Endothelial cell of umbilical vein (primary cell): ENCODE data around the gene TAF3. TPM values are rescaled to one million over a fixed set of nuclear protein-coding genes. Genes with fewer than 3 reads are reported as not detected.

Experiments
- BruUV-seq: library from RNA; stranded (reverse); fragments of 400-500 nt; replicated peaks from 2 replicates; lab custom pipeline; 2021; lab: Mats Ljungman, UMichigan
- CTCF ChIA-PET: fragments of 300-600, 350-600 bp; sonication (Branson Sonifier 250); formaldehyde crosslinking; loops from one replicate; lab custom pipeline; 2021; ENCODE audit warnings: antibody characterized with exemption, inconsistent platforms; lab: Charles Lee
- POLR2A ChIA-PET: fragments of 300-600, 350-600 bp; sonication (Branson Sonifier 250); formaldehyde crosslinking; loops from one replicate; lab custom pipeline; 2021; ENCODE audit warnings: antibody characterized with exemption, inconsistent platforms; lab: Charles Lee
- DNase-seq: peaks from one replicate; pipeline ENCODE4 v3.0.0-alpha.2; 2011; ENCODE audit warnings: low read depth, low spot score
- FAIRE-seq: peaks from 2 replicates; lab custom pipeline; 2011; peaks lifted over from hg19 to GRCh38; lab: Jason Lieb, UNC
- H2AFZ ChIP-seq: 2 replicates; pipeline ENCODE4 v1.6.0; 2012; ENCODE audit warnings: low read depth, low read length, control low read depth, inconsistent platforms
- H3K27ac ChIP-seq: 2 replicates; pipeline ENCODE4 v1.5.1; 2011; ENCODE audit warnings: low read depth, mild to moderate bottlenecking, control low read depth, low read length, moderate library complexity; ENCODE audit not compliant: insufficient read depth
- H3K27me3 ChIP-seq, 2 experiments: 2 replicates each; pipeline versions ENCODE4 v1.6.0 to v1.6.1; 2011; ENCODE audit warnings: low read length in 2 of 2, mixed read lengths in 1 of 2; ENCODE audit not compliant: control insufficient read depth in 2 of 2, insufficient read depth in 2 of 2
- H3K36me3 ChIP-seq, 2 experiments: 2 replicates in 1 of 2; 3 replicates in 1 of 2; pipeline ENCODE4 v1.5.1; 2011; ENCODE audit warnings: low read length in 2 of 2, mild to moderate bottlenecking in 1 of 2, moderate library complexity in 1 of 2; ENCODE audit not compliant: control insufficient read depth in 2 of 2, insufficient read depth in 2 of 2; ENCODE audit errors: extremely low read depth in 1 of 2
- H3K4me1 ChIP-seq: 3 replicates; pipeline ENCODE4 v1.5.1; 2011; ENCODE audit warnings: mild to moderate bottlenecking, low read length; ENCODE audit not compliant: control insufficient read depth, insufficient read depth; ENCODE audit errors: extremely low read depth
- H3K4me2 ChIP-seq: 2 replicates; pipeline ENCODE4 v1.6.1; 2011; ENCODE audit warnings: low read length, control low read depth, mixed read lengths; ENCODE audit not compliant: insufficient read depth
- H3K4me3 ChIP-seq, 3 experiments: fragments of 200-600 bp in 1 of 3; sonication (generic), shearing (Covaris generic) in 1 of 3; replicated peaks in 1 of 3; 2 replicates each; pipeline ENCODE4 v1.5.1; 2011 to 2016; ENCODE audit warnings: control low read depth in 3 of 3, low read length in 3 of 3, mild to moderate bottlenecking in 2 of 3, inconsistent platforms in 1 of 3, low read depth in 1 of 3, moderate library complexity in 1 of 3; ENCODE audit not compliant: insufficient read depth in 1 of 3
- H3K79me2 ChIP-seq: 2 replicates; pipeline ENCODE4 v1.6.0; 2012; ENCODE audit warnings: low read length, inconsistent platforms; ENCODE audit not compliant: control insufficient read depth, insufficient read depth
- H3K9ac ChIP-seq: replicated peaks from 2 replicates; pipeline ENCODE3; 2011; ENCODE audit warnings: low read length, control low read depth; ENCODE audit not compliant: insufficient read depth; ENCODE audit errors: extremely low read depth
- H3K9me1 ChIP-seq: replicated peaks from 3 replicates; pipeline ENCODE4 v1.6.0; 2011; ENCODE audit warnings: mild to moderate bottlenecking, low read length; ENCODE audit not compliant: control insufficient read depth, insufficient read depth; ENCODE audit errors: extremely low read depth
- H3K9me3 ChIP-seq: replicated peaks from 2 replicates; pipeline ENCODE4 v1.5.1; 2012; ENCODE audit warnings: low read length, inconsistent platforms; ENCODE audit not compliant: control insufficient read depth, insufficient read depth
- H4K20me1 ChIP-seq: replicated peaks from 2 replicates; pipeline ENCODE3; 2011; ENCODE audit warnings: mild to moderate bottlenecking, low read length; ENCODE audit not compliant: control insufficient read depth, insufficient read depth; ENCODE audit errors: extremely low read depth
- EZH2 ChIP-seq: IDR thresholded peaks from 2 replicates; pipeline ENCODE4 v1.6.1; 2012; ENCODE audit warnings: borderline replicate concordance, low read depth, mild to moderate bottlenecking, moderate library complexity, low read length, inconsistent platforms; ENCODE audit not compliant: severe bottlenecking
- FOS ChIP-seq: IDR thresholded peaks from 2 replicates; pipeline ENCODE4 v1.6.1; 2011; ENCODE audit warnings: mild to moderate bottlenecking, low read length, moderate library complexity, borderline replicate concordance; ENCODE audit not compliant: insufficient read depth
- GATA2 ChIP-seq: IDR thresholded peaks from 2 replicates; pipeline ENCODE4 v1.7.0; 2011; ENCODE audit warnings: low read depth, mild to moderate bottlenecking, moderate library complexity, mixed read lengths, low read length; ENCODE audit not compliant: insufficient read length, insufficient read depth
- JUN ChIP-seq: IDR thresholded peaks from 2 replicates; pipeline ENCODE4 v1.6.1; 2011; ENCODE audit warnings: borderline replicate concordance, low read depth; ENCODE audit not compliant: insufficient read length, insufficient read depth
- POLR2A ChIP-seq: IDR thresholded peaks from 2 replicates; pipeline ENCODE4 v1.6.1; 2012; ENCODE audit warnings: low read depth, mild to moderate bottlenecking, control low read depth, low read length
- POLR2AphosphoS5 ChIP-seq: IDR thresholded peaks from 2 replicates; pipeline ENCODE4 v1.6.1; 2012; ENCODE audit warnings: low read depth, mild to moderate bottlenecking, control low read depth, low read length, moderate library complexity; ENCODE audit not compliant: insufficient read depth
- dilution Hi-C: fragments of 300-500 bp; cut with MboI; formaldehyde crosslinking; loops from one replicate; pipeline ENCODE4 v1.15.0; 2019; ENCODE audit warnings: low sequenced_read_pairs; ENCODE audit not compliant: extremely low pct_ligation_motif_present
- intact Hi-C: fragments of 100-400 bp; cut with micrococcal nuclease; formaldehyde crosslinking; loops from one replicate; pipeline ENCODE4 v1.10.0; 2022
- polyA plus RNA-seq, 4 experiments: library from polyadenylated mRNA; depleted of rRNA in 3 of 4; stranded (reverse) in 3 of 4; unstranded in 1 of 4; fragments of >200 nt; gene quantifications; 2 replicates each; pipeline versions ENCODE4 v1.2.1 to v1.2.3, GENCODE V29; 2011 to 2012; ENCODE audit warnings: missing spikeins in 1 of 4
- total RNA-seq: library from RNA; stranded (reverse); gene quantifications from 2 replicates; pipeline ENCODE4 v1.2.3, GENCODE V29; 2021

TAF3 gene
- total and polyA plus RNA-seq, 2 donors (not counting 3 experiments of a cell fraction or from before 2014, with no cell fraction given): 2.4 to 10.5 TPM

- no peak for TF ChIP-seq JUN
- TF ChIP-seq FOS: no peak
- no peak for TF ChIP-seq POLR2AphosphoS5
- no peak for TF ChIP-seq EZH2
- Histone ChIP-seq H3K9me1 (no peaks in the 10 kb centered on the region), H4K20me1 (no peaks in the 10 kb centered on the region), H3K27me3 (no peaks in the 10 kb centered on the region), H3K27ac (no peak overlapping the region), H3K4me2 (no peak overlapping the region), H3K79me2 (peaks cover 2% of the 10 kb centered on the region), H3K9me3 (no peaks in the 10 kb centered on the region), H3K36me3 (no peaks in the 10 kb centered on the region), H3K9ac (no peak overlapping the region), H3K4me1 (peaks cover 15% of the 10 kb centered on the region), H2AFZ (no peak overlapping the region), H3K4me3 (no peak overlapping the region)
- no TSS peak for BruUV-seq
- dilution Hi-C loops (no loop called here), intact Hi-C loops (no loop called here)
- no peak for DNase-seq
- no peak for FAIRE-seq
- ChIA-PET POLR2A (interaction anchor here (0.5 kb wide), 1 partner anchor 108 kb away, joined by 4 read pairs; no protein-coding TSS in a partner anchor), CTCF (no interaction called here)
These were observed 137.1 kb downstream of the TAF3 start for GRCh38 chr10:7955446-7955845.

DNA sequence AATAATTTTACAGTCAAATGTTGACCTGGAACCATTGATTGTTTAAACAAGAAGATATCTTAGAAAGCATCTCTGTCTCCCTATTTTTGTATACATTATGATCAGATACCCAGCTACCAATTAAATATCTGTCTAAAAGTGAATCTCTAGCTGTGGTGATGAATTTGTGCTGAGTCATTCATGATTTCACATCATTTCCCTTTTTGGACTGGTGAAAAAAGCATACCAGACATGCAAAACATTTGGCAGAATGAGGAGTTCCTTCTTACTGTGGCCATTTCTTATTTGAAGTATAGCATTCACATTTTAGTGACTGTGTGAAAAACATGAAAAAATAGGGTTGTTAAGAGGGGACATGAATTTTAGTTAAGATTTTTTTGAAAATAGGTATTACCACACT lies 138.2 kb downstream of the TAF3 start:
- DNase-seq (peak; percentile 75), FAIRE-seq (peak; percentile 70)
- H3K79me2 ChIP-seq: peaks cover 2% of the 10 kb centered on the region
- no peaks in the 10 kb centered on the region for H3K27me3 ChIP-seq
- TF ChIP-seq JUN: peak; percentile 42
- no peak for TF ChIP-seq POLR2A
- no peak for TF ChIP-seq GATA2
- peak; percentile 64 for TF ChIP-seq FOS
- H3K9ac ChIP-seq: no peak overlapping the region
- BruUV-seq: no TSS peak
- intact Hi-C loops: no loop called here
- H2AFZ ChIP-seq: no peak overlapping the region
- peak overlapping the region; percentile 57 for H3K27ac ChIP-seq
- no peak overlapping the region for H3K4me3 ChIP-seq
- CTCF ChIA-PET: no interaction called here
- dilution Hi-C loops: no loop called here
- no peaks in the 10 kb centered on the region for H3K9me3 ChIP-seq
- no peaks in the 10 kb centered on the region for H3K9me1 ChIP-seq
- H3K4me1 ChIP-seq: peaks cover 15% of the 10 kb centered on the region
- POLR2A ChIA-PET: no interaction called here
- H3K4me2 ChIP-seq: peak overlapping the region; percentile 42
- no peaks in the 10 kb centered on the region for H4K20me1 ChIP-seq
- H3K36me3 ChIP-seq: no peaks in the 10 kb centered on the region
